Retinal pigment epithelial cell (primary cell): ENCODE results near the gene PARVA.

ENCODE experiments used
- DNase-seq: peaks from one replicate; pipeline ENCODE4 v3.0.0-alpha.2; 2010; ENCODE audit warnings: low read depth
- H3K4me3 ChIP-seq: 2 replicates; pipeline ENCODE4 v1.5.1; 2011; ENCODE audit warnings: mild to moderate bottlenecking, low read length, control low read depth, moderate library complexity
- CTCF ChIP-seq: conservative IDR thresholded peaks from 2 replicates; pipeline ENCODE4 v1.5.1; 2011; ENCODE audit warnings: low read depth, low read length, control low read depth, inconsistent platforms

Gene PARVA

GRCh38 chr11:12461516-12461915 lies 84.1 kb downstream of the PARVA start:
- no peak for DNase-seq
- H3K4me3 ChIP-seq = no peak overlapping the region
- TF ChIP-seq CTCF = no peak

- H3K4me3 ChIP-seq = no peak overlapping the region
- TF ChIP-seq CTCF = no peak
- no peak for DNase-seq
These were observed 86.9 kb downstream of the PARVA start for GRCh38 chr11:12464303-12464702.

- TF ChIP-seq CTCF = no peak
- no peak overlapping the region for H3K4me3 ChIP-seq
- DNase-seq = no peak
These were observed 88.0 kb downstream of the PARVA start for GRCh38 chr11:12465332-12465731.

- H3K4me3 ChIP-seq = no peak overlapping the region
- no peak for TF ChIP-seq CTCF
- DNase-seq = no peak
These were observed 90.2 kb downstream of the PARVA start for GRCh38 chr11:12467610-12468009.

GRCh38 chr11:12469451-12469850 lies 92.1 kb downstream of the PARVA start:
- no peak for TF ChIP-seq CTCF
- DNase-seq = no peak
- H3K4me3 ChIP-seq = no peak overlapping the region

- DNase-seq = no peak
- TF ChIP-seq CTCF = no peak
- H3K4me3 ChIP-seq = no peak overlapping the region
These were observed 92.9 kb downstream of the PARVA start for GRCh38 chr11:12470236-12470635.

- H3K4me3 ChIP-seq = no peak overlapping the region
- TF ChIP-seq CTCF = no peak
- DNase-seq = peak; percentile 79
These were observed 95.1 kb downstream of the PARVA start for GRCh38 chr11:12472401-12473005.
